Retinal pigment epithelial cell (primary cell): Measurements from ENCODE around the gene DHX40.

ENCODE experiments used
- DNase-seq: peaks from one replicate; pipeline ENCODE4 v3.0.0-alpha.2; 2010; ENCODE audit warnings: low read depth
- H3K4me3 ChIP-seq: 2 replicates; pipeline ENCODE4 v1.5.1; 2011; ENCODE audit warnings: mild to moderate bottlenecking, low read length, control low read depth, moderate library complexity
- CTCF ChIP-seq: conservative IDR thresholded peaks from 2 replicates; pipeline ENCODE4 v1.5.1; 2011; ENCODE audit warnings: low read depth, low read length, control low read depth, inconsistent platforms

DHX40 gene

DNA sequence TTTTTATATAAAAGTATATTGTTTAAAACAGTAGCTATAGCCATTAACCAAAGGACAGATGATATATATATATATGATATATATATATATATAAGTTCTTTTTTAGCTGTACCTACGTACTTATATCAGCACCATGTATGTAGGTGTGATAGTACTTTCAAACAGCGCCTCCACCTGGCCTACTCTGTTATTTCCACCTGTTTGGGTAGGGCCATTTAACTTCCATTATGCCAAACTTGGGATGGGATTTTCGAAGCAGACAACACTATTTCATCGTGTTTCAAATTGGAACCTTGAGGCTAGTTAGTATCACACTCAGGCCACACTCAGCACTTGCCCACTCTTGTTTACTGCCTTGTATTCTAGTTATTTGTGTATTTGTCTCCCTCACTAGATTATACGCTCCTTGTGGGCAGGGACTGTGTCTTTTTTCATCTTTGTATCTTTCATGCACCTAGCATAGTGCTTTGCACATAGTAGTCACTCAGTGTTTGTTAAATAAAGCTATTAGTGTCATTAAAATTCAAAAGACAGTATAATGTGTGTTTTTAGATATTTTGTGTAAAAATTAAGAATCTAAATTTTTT, 42.5 kb downstream of the DHX40 start:
- H3K4me3 ChIP-seq: no peak overlapping the region
- DNase-seq: no peak
- TF ChIP-seq CTCF: peak; percentile 35

GRCh38 chr17:59611503-59611902, 46.1 kb downstream of the DHX40 start:
- TF ChIP-seq CTCF: no peak
- no peak for DNase-seq
- H3K4me3 ChIP-seq: no peak overlapping the region

- DNase-seq: no peak
- no peak overlapping the region for H3K4me3 ChIP-seq
- TF ChIP-seq CTCF: no peak
Observed at GRCh38 chr17:59616253-59616920, 51.0 kb downstream of the DHX40 start.

DNA sequence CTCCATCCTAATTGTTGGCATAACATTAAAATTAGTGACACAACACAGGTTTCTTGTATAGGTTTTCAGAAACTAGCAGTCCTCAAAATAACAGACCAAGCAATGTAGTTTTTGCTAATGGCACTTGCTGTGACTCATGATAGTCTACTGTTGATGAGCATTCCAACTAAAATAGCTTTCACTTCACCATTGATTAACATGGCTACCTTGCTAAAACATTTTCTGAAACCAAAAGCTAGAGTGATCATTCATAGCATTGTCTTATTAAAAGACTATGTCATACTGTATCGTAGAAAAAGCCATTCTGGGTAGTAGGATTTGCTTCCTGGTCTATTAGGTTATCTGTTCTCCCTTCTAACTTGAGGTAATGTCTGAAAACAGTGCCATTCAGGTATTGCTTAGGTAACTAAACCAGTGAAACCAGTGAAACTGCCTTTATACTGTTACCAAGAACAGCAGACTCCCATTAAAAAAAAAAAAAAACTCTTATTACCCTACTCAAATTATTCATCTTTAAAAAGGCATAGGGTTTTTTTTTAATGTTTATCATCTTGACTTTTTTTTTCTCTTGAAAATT, 51.8 kb downstream of the DHX40 start:
- no peak for TF ChIP-seq CTCF
- no peak overlapping the region for H3K4me3 ChIP-seq
- DNase-seq: no peak

- TF ChIP-seq CTCF: no peak
- peak overlapping the region; percentile 95 for H3K4me3 ChIP-seq
- no peak for DNase-seq
Observed at GRCh38 chr17:59619035-59619297, 53.6 kb downstream of the DHX40 start.

- peak within 1 kb of the TSS; percentile 95 for H3K4me3 ChIP-seq
- no peak for TF ChIP-seq CTCF
- peak; percentile 92 for DNase-seq
Observed at GRCh38 chr17:59619298-59620063, 54.1 kb downstream of the DHX40 start, which contains the start of gene CLTC. TSS of gene CLTC (plus strand) at chr17:59619895. CDS start at chr17:59620132, 237 bp downstream.
